ENCODE results near the gene HECTD4. TPM values are rescaled to one million over a fixed set of nuclear protein-coding genes. Genes with fewer than 3 reads are reported as not detected.

Gene HECTD4
- polyA plus RNA-seq, 1 donor from 2014 or later = 15.8 TPM

GRCh38 chr12:112266473-112266872 is 115.8 kb downstream of the HECTD4 start:
- H3K27ac ChIP-seq (ENCODE audit: low read length) = no peak overlapping the region

GRCh38 chr12:112261559-112261958 is 120.7 kb downstream of the HECTD4 start:
- H4K20me1 ChIP-seq (ENCODE audit: insufficient read depth) = no peaks in the 10 kb centered on the region
- no peaks in the 10 kb centered on the region for H3K79me2 ChIP-seq (replicated peaks; ENCODE audit: insufficient read depth, low read length)
- H3K9ac ChIP-seq (ENCODE audit: low read length) = no peak overlapping the region
- no peaks in the 10 kb centered on the region for H3K9me3 ChIP-seq (ENCODE audit: low read length)
- H3K9me2 ChIP-seq (ENCODE audit: insufficient read depth, low read length) = no peaks in the 10 kb centered on the region
- peaks cover 6% of the 10 kb centered on the region for H3K36me3 ChIP-seq (ENCODE audit: insufficient read depth, low read length)
- H2AFZ ChIP-seq (ENCODE audit: low read depth, low read length) = no peak overlapping the region
- H3K27ac ChIP-seq (ENCODE audit: low read length) = no peak overlapping the region
- no peaks in the 10 kb centered on the region for H3K27me3 ChIP-seq (ENCODE audit: insufficient read depth, low read depth, low read length)
- H3K4me3 ChIP-seq (ENCODE audit: low read length) = no peak overlapping the region
- H3F3A ChIP-seq (ENCODE audit: insufficient read depth, low read length, poor library complexity, severe bottlenecking) = no peaks in the 10 kb centered on the region
- H3K4me2 ChIP-seq (ENCODE audit: low read length) = no peak overlapping the region
- TF ChIP-seq POLR2AphosphoS5 (IDR thresholded peaks at IDR 0.05) (no peak), MXI1 (conservative IDR thresholded peaks at IDR 0.05; ENCODE audit: poor library complexity, severe bottlenecking) (no peak), REST (IDR thresholded peaks at IDR 0.05; ENCODE audit: borderline replicate concordance) (no peak), EZH2 (IDR thresholded peaks at IDR 0.05; ENCODE audit: borderline replicate concordance, insufficient read depth, low read length, poor library complexity, severe bottlenecking) (no peak), EP300 (conservative IDR thresholded peaks at IDR 0.05; ENCODE audit: poor library complexity, severe bottlenecking) (no peak), SMC3 (conservative IDR thresholded peaks at IDR 0.05; ENCODE audit: poor library complexity) (no peak), RAD21 (conservative IDR thresholded peaks at IDR 0.05) (no peak)

More at GRCh38 chr12:112266473-112266872, 115.8 kb downstream of the HECTD4 start:
- H3K9me2 ChIP-seq (ENCODE audit: insufficient read depth, low read length) = no peaks in the 10 kb centered on the region
- H3K27me3 ChIP-seq (ENCODE audit: insufficient read depth, low read depth, low read length) = no peaks in the 10 kb centered on the region
- H3K79me2 ChIP-seq (replicated peaks; ENCODE audit: insufficient read depth, low read length) = no peaks in the 10 kb centered on the region
- no peaks in the 10 kb centered on the region for H3F3A ChIP-seq (ENCODE audit: insufficient read depth, low read length, poor library complexity, severe bottlenecking)
- H3K4me2 ChIP-seq (ENCODE audit: low read length) = no peak overlapping the region
- H2AFZ ChIP-seq (ENCODE audit: low read depth, low read length) = no peak overlapping the region
- no peak overlapping the region for H3K9ac ChIP-seq (ENCODE audit: low read length)
- H3K9me3 ChIP-seq (ENCODE audit: low read length) = no peaks in the 10 kb centered on the region
- H4K20me1 ChIP-seq (ENCODE audit: insufficient read depth) = no peaks in the 10 kb centered on the region
- no peak overlapping the region for H3K4me3 ChIP-seq (ENCODE audit: low read length)
- H3K36me3 ChIP-seq (ENCODE audit: insufficient read depth, low read length) = peaks cover 15% of the 10 kb centered on the region
- TF ChIP-seq RAD21 (conservative IDR thresholded peaks at IDR 0.05) = no peak
- TF ChIP-seq POLR2AphosphoS5 (IDR thresholded peaks at IDR 0.05) = no peak
- TF ChIP-seq REST (IDR thresholded peaks at IDR 0.05; ENCODE audit: borderline replicate concordance) = no peak
- no peak for TF ChIP-seq CTCF (IDR thresholded peaks at IDR 0.05; ENCODE audit: poor library complexity, severe bottlenecking)
- no peak for TF ChIP-seq EP300 (conservative IDR thresholded peaks at IDR 0.05; ENCODE audit: poor library complexity, severe bottlenecking)
- no peak for TF ChIP-seq MXI1 (conservative IDR thresholded peaks at IDR 0.05; ENCODE audit: poor library complexity, severe bottlenecking)
- no peak for TF ChIP-seq SMC3 (conservative IDR thresholded peaks at IDR 0.05; ENCODE audit: poor library complexity)
- TF ChIP-seq EZH2 (IDR thresholded peaks at IDR 0.05; ENCODE audit: borderline replicate concordance, insufficient read depth, low read length, poor library complexity, severe bottlenecking) = no peak

Measured in neural cell (in vitro differentiated cells).